NCI-H128 (cell line): Measurements from ENCODE around the gene ICAM3.

Source experiments
- DNase-seq: peaks from one replicate; lab custom pipeline; 2025; ENCODE audit not compliant: unreplicated experiment; lab: John Stamatoyannopoulos, UW

The ICAM3 gene

GRCh38 chr19:10292789-10293636, 46.4 kb downstream of the ICAM3 start:
- DNase-seq = no peak

GRCh38 chr19:10292206-10292788, 47.1 kb downstream of the ICAM3 start:
- no peak for DNase-seq

GRCh38 chr19:10291554-10292205, 47.7 kb downstream of the ICAM3 start:
- DNase-seq = no peak

- DNase-seq = no peak
Observed at GRCh38 chr19:10290876-10291553, 48.4 kb downstream of the ICAM3 start.

GRCh38 chr19:10290357-10290875, 49.0 kb downstream of the ICAM3 start:
- no peak for DNase-seq

GRCh38 chr19:10289836-10290356, 49.5 kb downstream of the ICAM3 start, which contains the start of gene ICAM5:
TSS of gene ICAM5 (plus strand) at chr19:10289952. CDS start at chr19:10290044, 92 bp downstream.
- no peak for DNase-seq

- no peak for DNase-seq
Observed at GRCh38 chr19:10289167-10289835, 50.1 kb downstream of the ICAM3 start.

GRCh38 chr19:10288662-10289166, 50.7 kb downstream of the ICAM3 start:
- no peak for DNase-seq

- DNase-seq = no peak
Observed at GRCh38 chr19:10286803-10287737, 52.4 kb downstream of the ICAM3 start, which contains the start of gene ICAM4. TSS of gene ICAM4 (plus strand) at chr19:10286955. CDS start at chr19:10287013, 58 bp downstream.

GRCh38 chr19:10285393-10285792, 54.0 kb downstream of the ICAM3 start:
- DNase-seq = no peak

GRCh38 chr19:10284960-10285278, 54.5 kb downstream of the ICAM3 start:
- DNase-seq = no peak

GRCh38 chr19:10284065-10284959, 55.1 kb downstream of the ICAM3 start:
- no peak for DNase-seq
